ENCODE results near the gene RPL37.
"Not testable (repeated sequence)": the region's sequence is repeated elsewhere in the genome, so short reads cannot be mapped to it uniquely, and the experiment has no call there.

Gene RPL37

GRCh38 chr5:40833712-40834229 lies 1.3 kb downstream of the RPL37 start:
- DNase-seq: no peak

- no peak for DNase-seq
Observed at GRCh38 chr5:40832345-40832744, 2.7 kb downstream of the RPL37 start.

- peak in 1 of 5 experiments; percentile 78 for DNase-seq
Observed at GRCh38 chr5:40831346-40832210, 3.4 kb downstream of the RPL37 start.

- DNase-seq: no peak
Observed at GRCh38 chr5:40829748-40830533, 5.1 kb downstream of the RPL37 start.

GRCh38 chr5:40828690-40829661 lies 6.0 kb downstream of the RPL37 start:
- no peak for DNase-seq

- DNase-seq: no peak
Observed at GRCh38 chr5:40828021-40828631, 6.9 kb downstream of the RPL37 start.

- DNase-seq: no peak
Observed at GRCh38 chr5:40827188-40827977, 7.6 kb downstream of the RPL37 start.

- DNase-seq: no peak
Observed at GRCh38 chr5:40826489-40827187, 8.4 kb downstream of the RPL37 start.

GRCh38 chr5:40825461-40826043 lies 9.5 kb downstream of the RPL37 start:
- DNase-seq: not testable (repeated sequence)

- DNase-seq: no peak
Observed at GRCh38 chr5:40823459-40823858, 11.6 kb downstream of the RPL37 start.

GRCh38 chr5:40813698-40814281 lies 21.2 kb downstream of the RPL37 start:
- DNase-seq: peak in 1 of 5 experiments; percentile 78

GRCh38 chr5:40812125-40812524 lies 22.9 kb downstream of the RPL37 start:
- DNase-seq: no peak

GRCh38 chr5:40801771-40802562 lies 33.1 kb downstream of the RPL37 start:
- DNase-seq: no peak

- DNase-seq: no peak
Observed at GRCh38 chr5:40799258-40799657, 35.8 kb downstream of the RPL37 start.

- DNase-seq: no peak
Observed at GRCh38 chr5:40798801-40799210, 36.2 kb downstream of the RPL37 start.

- DNase-seq: peak; percentile 79 to 94 (median 87)
Observed at GRCh38 chr5:40798012-40798800, 36.8 kb downstream of the RPL37 start, which contains the start of gene PRKAA1. PRKAA1 (minus strand) TSS chr5:40798374; CDS start chr5:40798189, 185 bp downstream.

- peak; percentile 52 to 88 (median 71) for DNase-seq
Observed at GRCh38 chr5:40797273-40798011, 37.6 kb downstream of the RPL37 start.
